GM21786 (cell line): ENCODE measurements around the gene UNC13B.
"Not testable (repeated sequence)": the region's sequence is repeated elsewhere in the genome, so short reads cannot be mapped to it uniquely, and the experiment has no call there.

ENCODE experiments used
- ATAC-seq: cut with Tn5 transposase; IDR thresholded peaks from one replicate; pipeline ENCODE4 v1.9.1; 2021; ENCODE audit not compliant: unreplicated experiment

The UNC13B gene

DNA sequence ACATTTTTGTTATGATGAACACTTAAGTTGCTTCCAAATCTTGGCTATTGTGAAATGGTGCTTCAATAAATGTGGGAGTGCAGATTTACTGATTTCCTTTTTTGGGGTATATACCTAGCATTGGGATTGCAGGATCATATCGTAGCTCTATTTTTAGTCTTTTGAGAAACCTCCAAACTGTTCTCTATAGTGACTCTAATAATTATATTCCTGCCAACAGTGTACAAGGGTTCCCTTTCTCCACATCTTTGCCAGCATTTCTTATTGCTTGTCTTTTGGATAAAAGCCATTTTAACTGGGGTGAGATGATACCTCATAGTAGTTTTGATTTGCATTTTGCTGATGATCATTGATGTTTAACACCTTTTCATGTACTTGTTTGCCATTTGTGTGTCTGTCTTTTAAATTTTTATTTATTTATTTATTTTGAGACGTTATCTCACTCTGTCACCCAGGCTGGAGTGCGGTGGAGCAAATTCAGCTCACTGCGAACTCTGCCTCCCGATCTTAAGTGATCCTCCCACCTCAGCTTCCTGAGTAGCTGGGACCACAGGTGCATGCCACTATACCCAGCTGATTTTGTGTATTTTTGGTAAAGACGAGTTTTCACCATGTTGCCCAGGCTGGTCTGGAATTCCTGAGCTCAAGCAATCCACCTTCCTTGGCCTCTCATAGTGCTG is 59.0 kb downstream of the UNC13B start:
- ATAC-seq = no peak

DNA sequence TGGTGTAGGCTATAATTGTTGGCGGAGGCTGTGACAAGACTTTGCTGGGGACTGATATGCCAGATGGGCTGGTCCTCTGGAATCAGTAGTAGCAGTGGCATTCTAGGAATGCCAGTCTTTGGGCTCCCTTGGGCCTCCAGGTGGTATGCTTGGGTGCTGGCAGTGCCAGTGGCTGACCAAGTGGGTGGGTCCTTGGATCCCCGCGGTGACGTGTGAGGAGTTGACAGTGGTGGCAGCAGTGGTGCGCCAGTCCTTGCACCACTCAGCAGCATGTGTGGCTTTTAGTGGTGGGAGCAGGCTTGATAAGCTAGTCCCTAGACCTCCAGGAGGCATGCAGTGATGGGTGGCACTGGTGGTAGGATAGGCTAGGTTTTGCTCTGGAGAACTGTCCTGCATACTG is 63.9 kb downstream of the UNC13B start:
- no peak for ATAC-seq

DNA sequence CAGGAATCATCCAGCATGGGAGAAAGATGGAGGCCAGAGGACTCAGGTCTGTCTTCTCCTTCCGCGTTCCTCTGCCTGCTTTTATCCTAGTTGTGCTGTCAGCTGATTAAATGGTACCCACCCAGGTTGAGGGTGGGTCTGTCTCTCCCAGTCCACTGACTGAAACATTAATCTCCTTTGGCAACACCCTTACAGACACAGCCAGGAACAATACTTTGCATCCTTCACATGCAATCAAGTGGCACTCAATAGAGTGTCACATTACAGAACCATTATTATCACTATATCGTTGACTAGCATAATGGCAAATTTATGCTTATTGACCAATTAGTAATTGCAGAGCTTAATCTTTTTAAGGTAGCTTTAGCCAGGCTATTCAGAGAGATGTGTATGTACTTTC is 64.8 kb downstream of the UNC13B start:
- no peak for ATAC-seq

DNA sequence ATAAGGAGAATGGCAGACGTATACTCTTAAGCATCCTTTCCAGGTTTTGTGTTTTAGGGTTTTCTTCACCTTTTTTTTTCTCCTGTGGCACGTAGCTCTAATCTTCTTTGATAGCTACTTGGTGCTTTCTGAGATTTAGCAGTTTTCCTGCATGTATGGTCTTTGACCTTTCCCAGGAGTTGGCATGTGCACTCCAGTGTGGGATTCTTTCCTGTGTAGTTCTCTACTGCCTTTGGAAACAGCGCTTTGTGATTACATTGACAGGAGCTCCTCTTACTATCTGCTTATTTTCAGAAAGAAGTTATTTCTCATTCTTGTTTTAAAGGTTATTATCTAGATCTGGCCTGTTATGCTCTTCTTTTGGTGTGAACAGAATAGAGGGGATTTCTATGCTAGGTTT is 65.5 kb downstream of the UNC13B start:
- no peak for ATAC-seq

GRCh38 chr9:35229066-35229778 is 67.4 kb downstream of the UNC13B start:
- ATAC-seq = no peak

GRCh38 chr9:35229779-35230143 is 68.0 kb downstream of the UNC13B start:
- ATAC-seq = no peak

GRCh38 chr9:35232867-35233544 is 71.2 kb downstream of the UNC13B start:
- ATAC-seq = no peak

DNA sequence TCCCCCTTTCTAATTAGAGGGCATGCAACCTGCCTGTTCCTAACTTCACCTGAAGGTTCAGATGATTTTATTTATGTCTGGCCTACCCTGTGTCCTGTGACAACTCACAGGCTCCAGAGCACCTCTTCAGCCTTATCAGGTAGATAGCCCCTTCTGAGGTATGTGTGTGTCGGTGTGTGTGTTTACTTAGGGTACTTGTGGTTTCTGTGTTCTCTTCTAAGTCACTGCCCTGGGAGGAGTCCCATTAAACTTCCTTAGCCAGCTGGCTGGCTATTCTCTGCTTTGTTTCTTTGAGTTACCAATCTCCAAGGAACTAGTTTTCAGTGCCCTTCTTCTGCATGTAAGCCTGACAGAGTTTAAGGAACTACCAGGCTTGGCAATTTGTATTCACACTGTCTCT is 74.9 kb downstream of the UNC13B start:
- ATAC-seq = no peak

DNA sequence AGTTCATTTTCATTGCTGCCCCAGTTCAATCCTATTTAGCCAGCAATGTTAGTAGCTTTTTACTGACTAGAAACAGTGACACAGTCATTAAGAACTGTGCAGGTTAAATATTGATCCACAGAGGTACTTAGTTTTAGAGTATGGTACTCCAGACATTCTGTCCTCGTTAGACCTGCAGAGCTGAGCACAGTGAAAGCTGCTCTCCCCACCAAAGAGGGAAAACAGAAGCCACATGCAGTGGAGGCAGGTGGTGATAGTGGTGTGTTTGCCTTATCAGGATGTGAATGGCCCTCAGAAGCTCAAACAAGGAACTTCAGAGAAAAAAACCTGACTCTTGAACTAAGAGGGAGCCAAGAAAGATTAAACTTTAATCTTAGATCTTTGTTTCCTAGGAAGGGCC is 75.5 kb downstream of the UNC13B start:
- ATAC-seq = no peak

DNA sequence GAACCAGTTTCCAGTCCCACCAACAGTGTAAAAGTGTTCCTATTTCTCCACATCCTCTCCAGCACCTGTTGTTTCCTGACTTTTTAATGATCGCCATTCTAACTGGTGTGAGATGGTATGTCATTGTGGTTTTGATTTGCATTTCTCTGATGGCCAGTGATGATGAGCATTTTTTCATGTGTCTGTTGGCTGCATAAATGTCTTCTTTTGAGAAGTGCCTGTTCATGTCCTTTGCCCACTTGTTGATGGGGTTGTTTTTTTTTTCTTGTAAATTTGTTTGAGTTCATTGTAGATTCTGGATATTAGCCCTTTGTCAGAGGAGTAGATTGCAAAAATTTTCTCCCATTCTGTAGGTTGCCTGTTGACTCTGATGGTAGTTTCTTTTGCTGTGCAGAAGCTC is 84.1 kb downstream of the UNC13B start:
- not testable (repeated sequence) for ATAC-seq

DNA sequence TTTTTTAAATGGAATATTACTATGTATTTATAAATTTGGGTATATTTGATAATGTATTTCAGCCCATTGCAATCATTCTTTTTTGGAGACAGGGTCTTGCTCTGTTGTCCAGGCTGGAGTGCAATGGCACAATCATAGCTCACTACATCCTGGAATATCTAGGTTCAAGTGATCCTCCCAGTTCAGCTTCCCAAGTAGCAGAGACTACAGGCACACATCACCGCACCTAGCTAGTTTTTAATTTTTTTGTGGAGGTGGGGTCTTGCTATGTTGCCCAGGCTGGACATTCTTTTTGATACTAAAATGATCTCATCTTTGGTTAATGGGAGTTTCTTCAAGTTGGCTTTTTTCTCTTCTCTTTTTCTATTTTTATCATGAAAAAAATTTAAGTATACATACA is 91.3 kb downstream of the UNC13B start:
- no peak for ATAC-seq

DNA sequence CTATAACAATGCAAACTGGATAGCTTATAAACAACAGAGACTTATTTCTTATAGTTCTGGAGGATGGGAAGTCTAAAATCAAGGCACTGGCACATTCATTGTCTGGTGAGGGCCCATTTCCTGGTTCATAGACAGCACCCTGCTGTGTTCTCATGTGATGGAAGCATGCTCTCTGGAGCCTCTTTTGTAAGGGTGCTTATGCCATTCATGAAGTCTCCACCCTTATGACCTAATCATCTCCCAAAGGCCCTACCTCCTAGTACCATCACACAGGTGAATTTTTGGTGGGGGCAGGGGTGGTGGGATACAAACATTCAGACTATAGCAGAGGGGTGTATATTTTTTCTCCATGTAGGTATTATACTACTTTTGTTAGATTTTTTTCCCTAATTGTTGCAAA is 92.4 kb downstream of the UNC13B start:
- ATAC-seq = no peak

DNA sequence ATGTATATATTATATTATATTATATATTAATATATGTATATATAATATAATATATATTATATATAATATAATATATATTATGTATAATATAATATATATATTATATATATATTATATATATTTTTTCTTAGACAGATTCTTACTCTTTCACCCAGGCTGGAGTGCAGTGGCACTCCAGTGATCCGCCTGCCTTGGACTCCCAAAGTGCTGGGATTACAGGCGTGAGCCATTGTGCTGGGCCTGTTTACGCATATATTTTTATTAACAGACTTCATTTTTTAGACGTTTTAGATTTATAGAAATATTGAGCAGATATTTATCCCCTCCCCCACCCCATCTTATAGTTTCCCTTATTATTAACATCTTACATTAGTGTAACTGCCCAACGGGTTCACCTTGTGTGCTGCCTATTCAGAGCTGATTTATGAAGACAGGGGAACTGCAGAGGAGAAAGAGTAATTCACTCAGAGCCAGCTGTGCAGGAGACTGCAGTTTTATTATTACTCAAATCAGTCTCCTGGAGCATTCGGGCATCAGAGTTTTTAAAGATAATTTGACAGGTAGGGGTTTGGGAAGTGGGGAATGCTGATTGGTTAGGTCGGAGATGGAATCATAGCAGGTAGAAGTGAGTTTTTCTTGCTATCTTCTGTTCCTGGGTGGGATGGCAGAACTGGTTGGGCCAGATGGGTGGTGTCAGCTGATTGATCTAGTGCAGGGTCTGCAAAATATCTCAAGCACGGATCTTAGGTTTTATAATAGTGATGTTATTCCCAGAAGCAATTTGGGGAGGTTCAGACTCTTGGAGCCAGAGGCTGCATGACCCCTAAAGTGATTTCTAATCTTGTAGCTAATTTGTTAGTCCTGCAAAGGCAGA is 93.4 kb downstream of the UNC13B start:
- ATAC-seq = no peak

DNA sequence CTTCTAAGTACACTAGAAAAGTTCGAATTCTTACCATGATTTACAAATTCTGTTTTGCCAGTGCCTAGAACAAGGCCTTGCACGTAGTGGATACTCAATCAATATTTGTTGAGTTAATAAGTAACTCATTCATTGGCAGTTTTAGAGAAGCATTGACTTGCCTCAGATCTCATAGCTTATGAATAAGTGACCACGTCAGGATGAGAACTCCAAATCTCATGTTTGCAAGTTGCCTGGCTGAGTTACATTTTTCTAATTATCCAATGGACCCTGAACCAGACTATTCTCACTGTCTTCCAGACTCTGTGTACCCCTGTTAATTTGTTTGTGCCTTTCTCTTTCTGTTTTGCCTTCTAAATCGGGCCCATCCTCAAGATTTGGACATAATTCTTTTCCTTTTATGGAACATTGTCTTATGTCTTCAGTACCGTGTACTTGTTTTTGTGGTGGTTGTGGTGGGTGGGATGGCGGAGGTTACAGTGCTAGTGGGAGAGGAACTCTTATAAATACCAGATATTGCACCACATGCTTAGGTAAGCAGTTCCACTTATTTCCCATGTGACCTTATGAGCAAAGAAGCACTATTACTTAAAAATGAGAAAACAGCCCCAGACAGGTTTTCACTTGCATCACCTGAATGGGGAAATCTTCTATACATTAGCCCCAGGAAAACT is 96.3 kb downstream of the UNC13B start:
- ATAC-seq = no peak

DNA sequence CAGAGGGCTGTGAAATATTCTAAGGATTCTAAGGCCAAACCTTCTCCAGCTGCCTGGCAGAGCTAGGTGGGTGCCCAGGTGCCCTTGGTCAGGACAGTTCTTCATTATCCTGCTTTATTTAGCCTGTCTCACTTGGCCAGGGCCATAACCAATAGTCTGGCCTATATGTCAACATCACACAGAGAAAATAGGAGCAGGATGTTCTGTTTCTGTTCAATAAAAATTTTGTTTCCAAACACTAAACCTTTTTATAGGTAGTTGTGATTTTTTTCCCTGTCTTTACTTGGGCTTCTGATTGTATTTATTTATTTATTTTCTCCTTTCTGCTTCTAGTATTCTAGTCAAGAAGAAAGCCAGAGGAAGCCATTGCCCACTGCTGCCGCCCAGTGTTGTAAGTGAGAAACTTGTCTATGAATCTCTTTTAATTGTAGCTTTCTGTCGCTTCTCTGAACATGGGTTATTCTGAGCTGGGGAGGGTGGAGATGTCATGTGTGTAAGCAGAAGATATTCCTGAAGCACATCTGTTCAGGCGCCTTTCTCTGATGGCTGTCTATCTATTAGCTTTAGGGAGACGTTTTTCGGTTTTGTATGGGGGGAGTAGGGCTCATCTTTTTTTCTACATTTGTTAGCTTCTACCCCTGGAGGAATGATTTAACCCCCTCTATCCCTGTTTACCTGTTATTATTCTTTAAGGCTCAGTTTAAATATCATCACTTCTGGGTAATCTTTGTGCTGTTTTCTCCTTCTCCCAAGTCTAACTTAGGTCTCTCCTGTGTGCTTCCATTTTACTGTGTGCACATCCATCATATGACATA is 97.1 kb downstream of the UNC13B start:
- ATAC-seq = no peak

- ATAC-seq = no peak
Observed at GRCh38 chr9:35260186-35260585, 98.4 kb downstream of the UNC13B start.

GRCh38 chr9:35262064-35262463 is 100.3 kb downstream of the UNC13B start:
- no peak for ATAC-seq

GRCh38 chr9:35267710-35268109 is 105.9 kb downstream of the UNC13B start:
- ATAC-seq = no peak

DNA sequence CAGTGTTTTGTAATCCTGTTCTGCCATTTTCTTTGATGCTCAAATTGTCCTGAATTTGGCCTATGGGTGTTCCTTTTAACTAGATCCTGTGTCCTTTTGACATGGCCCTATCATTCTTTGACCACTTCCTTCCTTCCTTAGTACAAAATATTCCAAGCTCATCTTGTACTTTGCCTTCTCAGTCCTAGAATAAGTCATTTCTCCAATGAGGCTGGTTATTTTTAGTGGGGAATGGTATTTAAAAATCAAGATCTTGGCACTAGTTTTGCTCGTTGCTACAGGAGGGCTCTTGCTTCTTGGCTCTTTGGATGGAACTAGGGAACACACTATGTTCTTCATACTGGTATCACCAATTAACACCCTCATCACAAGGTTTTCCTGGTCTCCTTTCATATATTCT is 108.1 kb downstream of the UNC13B start:
- ATAC-seq = no peak

- ATAC-seq = no peak
Observed at GRCh38 chr9:35271637-35272036, 109.8 kb downstream of the UNC13B start.
